OCI-LY7 (cell line): ENCODE results near the gene ACBD5. TPM values are rescaled to one million over a fixed set of nuclear protein-coding genes. Genes with fewer than 3 reads are reported as not detected.
"Not testable (repeated sequence)": the region's sequence is repeated elsewhere in the genome, so short reads cannot be mapped to it uniquely, and the experiment has no call there.

Source experiments
- BruUV-seq: library from RNA; stranded (reverse); fragments of 400-500 nt; replicated peaks from 2 replicates; lab custom pipeline; 2021; lab: Mats Ljungman, UMichigan
- CTCF ChIA-PET: fragments of 300-600 bp; sonication (Branson Sonifier 250); formaldehyde crosslinking; loops from one replicate; lab custom pipeline; 2022; ENCODE audit warnings: antibody characterized with exemption; ENCODE audit not compliant: unreplicated experiment; lab: Charles Lee
- POLR2A ChIA-PET: fragments of 300-600 bp; sonication (Branson Sonifier 250); formaldehyde crosslinking; loops from one replicate; lab custom pipeline; 2022; ENCODE audit warnings: antibody characterized with exemption; lab: Charles Lee
- DNase-seq: peaks from one replicate; pipeline ENCODE4 v3.0.0-alpha.2; 2015; ENCODE audit warnings: low spot score
- H2AFZ ChIP-seq: fragments of 200-600 bp; sonication (generic), shearing (Covaris generic); 2 replicates; pipeline ENCODE4 v1.6.1; 2014; ENCODE audit warnings: mild to moderate bottlenecking, antibody characterized with exemption, low read length, moderate library complexity
- H3K27ac ChIP-seq: fragments of 200-600 bp; sonication (generic); 2 replicates; pipeline ENCODE4 v1.5.1; 2014; ENCODE audit warnings: mixed run types, low read depth, mild to moderate bottlenecking, moderate library complexity, low read length, inconsistent platforms; ENCODE audit not compliant: poor library complexity, severe bottlenecking
- H3K36me3 ChIP-seq: fragments of 200-600 bp; sonication (generic); 2 replicates; pipeline ENCODE4 v1.6.1; 2014; ENCODE audit warnings: mild to moderate bottlenecking, antibody characterized with exemption, low read length, moderate library complexity, mixed read lengths; ENCODE audit not compliant: insufficient read depth
- H3K4me1 ChIP-seq: fragments of 200-600 bp; sonication (generic); 2 replicates; pipeline ENCODE4 v1.5.1; 2014; ENCODE audit warnings: mild to moderate bottlenecking, low read length; ENCODE audit not compliant: insufficient read depth, poor library complexity, severe bottlenecking
- H3K4me2 ChIP-seq: fragments of 200-600 bp; sonication (generic); 2 replicates; pipeline ENCODE4 v1.6.1; 2014; ENCODE audit warnings: mild to moderate bottlenecking, low read length
- H3K4me3 ChIP-seq: fragments of 200-600 bp; sonication (generic); 2 replicates; pipeline ENCODE4 v1.5.1; 2014; ENCODE audit warnings: mild to moderate bottlenecking, low read depth, low read length; ENCODE audit not compliant: poor library complexity, severe bottlenecking
- H3K79me2 ChIP-seq: fragments of 200-600 bp; sonication (generic); 2 replicates; pipeline ENCODE4 v1.6.1; 2016; ENCODE audit warnings: low read depth, mild to moderate bottlenecking, low read length, moderate library complexity, mixed read lengths; ENCODE audit not compliant: insufficient read depth
- H3K9me2 ChIP-seq: fragments of 200-600 bp; sonication (generic); 2 replicates; pipeline ENCODE4 v1.6.1; 2016; ENCODE audit warnings: mild to moderate bottlenecking, low read length, mixed read lengths; ENCODE audit not compliant: insufficient read depth
- H3K9me3 ChIP-seq: fragments of 200-600 bp; sonication (generic); 2 replicates; pipeline ENCODE4 v1.6.1; 2014; ENCODE audit warnings: mild to moderate bottlenecking, mixed run types, low read length, mixed read lengths
- H4K20me1 ChIP-seq: fragments of 200-600 bp; sonication (generic); 2 replicates; pipeline ENCODE4 v1.6.1; 2014; ENCODE audit warnings: mild to moderate bottlenecking, antibody characterized with exemption, low read length, moderate library complexity, mixed read lengths; ENCODE audit not compliant: insufficient read depth
- EZH2phosphoT487 ChIP-seq: fragments of 200-600 bp; sonication (generic); IDR thresholded peaks from 2 replicates; pipeline ENCODE4 v1.6.1; 2018; ENCODE audit warnings: low read depth, borderline replicate concordance, mild to moderate bottlenecking, mixed run types, antibody characterized with exemption, low read length, moderate library complexity, mixed read lengths
- intact Hi-C: fragments of 100-400 bp; cut with micrococcal nuclease; formaldehyde crosslinking; loops from one replicate; pipeline ENCODE4 v1.10.0; 2022; ENCODE audit not compliant: unreplicated experiment
- total RNA-seq, 2 experiments: library from RNA; depleted of rRNA in 1 of 2; stranded (reverse); fragments of >200 nt in 1 of 2; shearing (Covaris generic) in 1 of 2; gene quantifications; 2 replicates each; pipeline ENCODE4 v1.2.3, GENCODE V29; 2014 to 2022
- TF ChIP-seq, protein P1 (sequence below): fragments of 200-600 bp; sonication (generic); conservative IDR thresholded peaks from 2 replicates; pipeline ENCODE4 v1.5.1; 2014; ENCODE audit warnings: mild to moderate bottlenecking, antibody characterized with exemption, low read length, moderate library complexity, mixed read lengths

Gene ACBD5
- total RNA-seq, 2 experiments from 2014 or later = 10.8 to 20.0 TPM

DNA sequence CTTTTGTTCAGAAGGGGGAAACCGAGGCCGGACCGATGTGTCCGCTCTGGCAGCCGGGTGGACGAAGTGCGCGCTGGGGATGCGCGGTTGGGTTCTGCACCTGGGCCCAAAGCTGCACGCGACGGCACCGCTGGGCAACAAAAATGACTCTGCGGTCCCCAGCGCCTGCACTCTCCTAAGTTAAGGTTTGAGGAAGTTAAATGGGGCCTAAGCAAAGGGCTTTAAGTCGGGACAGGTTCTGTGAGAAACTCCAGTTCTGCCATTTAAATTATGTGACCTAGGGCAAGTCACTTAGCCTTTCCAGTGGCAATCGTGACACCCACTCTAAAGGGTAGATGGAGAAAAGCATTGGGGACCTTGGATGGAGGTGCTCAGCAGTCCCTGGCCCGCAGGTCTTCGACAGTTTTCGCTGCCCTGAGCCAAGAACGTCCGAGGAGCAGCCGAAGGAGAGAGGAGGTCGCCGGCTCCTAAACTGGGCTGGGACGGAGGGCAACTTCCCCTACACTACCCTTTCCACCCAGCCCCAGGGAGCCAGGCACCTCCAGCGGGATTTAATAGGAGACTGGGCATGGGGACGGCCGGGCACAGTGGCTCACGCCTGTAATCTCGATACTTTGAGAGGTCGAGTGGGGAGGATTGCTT, 534 bp upstream of the ACBD5 start:
- peak; percentile 66 for DNase-seq
- Histone ChIP-seq H2AFZ (peak overlapping the region; percentile 85; the same call in 1 of the 2 replicates), H3K9me3 (no peaks in the 10 kb centered on the region), H3K36me3 (peaks cover 6% of the 10 kb centered on the region), H3K4me1 (peaks cover 32% of the 10 kb centered on the region), H3K79me2 (peaks cover 47% of the 10 kb centered on the region), H3K4me2 (peak overlapping the region; percentile 87), H3K9me2 (no peaks in the 10 kb centered on the region), H4K20me1 (no peaks in the 10 kb centered on the region), H3K27ac (peak overlapping the region; percentile 96), H3K4me3 (peak overlapping the region; percentile 93)
- ChIA-PET POLR2A (no interaction called here), CTCF (no interaction called here)
- no TSS peak for BruUV-seq
- TF ChIP-seq EZH2phosphoT487 = no peak
- intact Hi-C loops = loop anchor here (2.0 to 5.0 kb wide), 4 partner anchors 121 to 1291 kb away; partner anchors contain the start of genes ANKRD26, APBB1IP and WAC

DNA sequence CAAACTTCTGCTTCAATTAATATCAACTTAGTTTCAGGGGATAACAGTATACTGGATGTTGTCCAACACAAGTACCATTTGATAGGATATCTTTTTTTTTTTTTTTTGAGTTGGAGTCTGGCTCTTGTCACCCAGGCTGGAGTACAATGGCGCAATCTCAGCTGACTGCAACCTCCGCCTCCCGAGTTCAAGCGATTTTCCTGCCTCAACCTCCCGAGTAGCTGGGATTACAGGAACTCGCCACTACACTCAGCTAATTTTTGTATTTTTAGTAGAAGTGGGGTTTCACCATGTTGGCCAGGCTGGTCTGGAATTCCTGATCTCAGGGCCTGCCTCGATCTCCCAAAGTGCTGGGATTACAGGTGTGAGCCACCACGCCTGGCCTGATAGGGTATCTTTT, 3.1 kb downstream of the ACBD5 start:
- H3K4me3 ChIP-seq, CTCF ChIA-PET, H4K20me1 ChIP-seq, H3K9me2 ChIP-seq, BruUV-seq, H3K27ac ChIP-seq, DNase-seq, intact Hi-C loops, H2AFZ ChIP-seq, H3K9me3 ChIP-seq: not testable (repeated sequence)
- Histone ChIP-seq H3K36me3 (peaks cover 21% of the 10 kb centered on the region), H3K4me1 (peaks cover 23% of the 10 kb centered on the region), H3K4me2 (peak overlapping the region; percentile 32; the same call in 1 of the 2 replicates), H3K79me2 (peaks cover 47% of the 10 kb centered on the region)
- POLR2A ChIA-PET = interaction anchor here (0.6 kb wide), 3 partner anchors 78 to 481 kb away, joined by 3 to 4 read pairs (median 3); no protein-coding TSS in a partner anchor

DNA sequence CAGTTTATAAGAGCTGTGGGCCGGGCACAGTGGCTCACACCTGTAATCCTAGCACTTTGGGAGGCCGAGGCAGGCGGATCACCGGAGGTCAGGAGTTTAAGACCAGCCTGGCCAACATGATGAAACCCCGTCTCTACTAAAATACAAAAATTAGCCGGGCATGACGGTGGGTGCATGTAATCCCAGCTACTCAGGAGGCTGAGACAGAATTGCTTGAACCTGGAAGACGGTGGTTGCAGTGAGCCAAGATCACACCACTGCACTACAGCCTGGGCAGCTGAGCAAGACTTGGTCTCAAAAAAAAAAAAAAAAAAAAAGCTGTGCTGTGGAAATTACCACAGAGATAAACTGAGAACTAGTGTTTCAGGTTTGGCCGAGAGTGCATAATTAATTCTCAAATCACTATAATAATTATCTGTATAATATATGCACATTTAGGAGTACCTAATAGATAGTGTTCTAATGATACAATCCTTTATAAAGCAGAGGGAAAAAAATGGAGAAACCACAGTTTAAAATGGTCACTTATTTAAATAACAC, 3.9 kb downstream of the ACBD5 start:
- peaks cover 23% of the 10 kb centered on the region for H3K36me3 ChIP-seq
- H3K4me2 ChIP-seq = peak overlapping the region; percentile 32; the same call in 1 of the 2 replicates
- H4K20me1 ChIP-seq, H3K9me2 ChIP-seq, BruUV-seq, H2AFZ ChIP-seq, H3K9me3 ChIP-seq, H3K27ac ChIP-seq, DNase-seq, CTCF ChIA-PET, H3K4me3 ChIP-seq, intact Hi-C loops: not testable (repeated sequence)
- H3K4me1 ChIP-seq = peaks cover 23% of the 10 kb centered on the region
- POLR2A ChIA-PET = interaction anchor here (0.6 to 2.0 kb wide), 8 partner anchors 82 to 1076 kb away, joined by 3 to 4 read pairs (median 3); partner anchors contain the start of genes MASTL and YME1L1
- H3K79me2 ChIP-seq = peaks cover 47% of the 10 kb centered on the region

DNA sequence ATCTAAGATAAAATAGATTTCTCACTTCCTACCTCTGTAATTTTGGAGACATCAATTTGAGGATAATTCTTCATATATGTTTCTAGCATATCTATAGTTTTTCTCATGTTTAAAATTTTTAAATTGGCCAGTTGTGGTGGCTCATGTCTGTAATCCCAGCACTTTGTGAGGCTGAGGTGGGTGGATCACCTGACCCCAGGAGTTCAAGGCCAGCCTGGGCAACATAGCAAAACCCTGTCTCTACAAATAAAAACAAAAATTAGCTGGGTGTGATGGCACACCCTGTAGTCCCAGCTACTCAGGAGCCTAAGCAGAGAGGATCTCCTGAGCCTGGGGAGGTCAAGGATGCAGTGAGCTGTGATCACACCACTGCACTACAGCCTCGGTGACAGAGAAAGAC, 4.9 kb downstream of the ACBD5 start:
- no TSS peak for BruUV-seq
- Histone ChIP-seq H3K27ac (no peak overlapping the region), H3K4me3 (no peak overlapping the region), H3K79me2 (peaks cover 47% of the 10 kb centered on the region), H3K4me1 (peaks cover 16% of the 10 kb centered on the region), H3K9me3 (no peaks in the 10 kb centered on the region), H3K36me3 (peaks cover 32% of the 10 kb centered on the region), H2AFZ (no peak overlapping the region), H4K20me1 (no peaks in the 10 kb centered on the region), H3K4me2 (no peak overlapping the region), H3K9me2 (no peaks in the 10 kb centered on the region)
- ChIA-PET POLR2A (interaction anchor here (0.6 to 2.0 kb wide), 6 partner anchors 13 to 1393 kb away, joined by 3 to 4 read pairs (median 4); partner anchors contain the start of genes MASTL and YME1L1), CTCF (interaction anchor here (0.6 kb wide), 1 partner anchor 12 kb away, joined by 3 read pairs; no protein-coding TSS in a partner anchor)
- DNase-seq = no peak
- intact Hi-C loops = no loop called here
- TF ChIP-seq, protein P1, sequence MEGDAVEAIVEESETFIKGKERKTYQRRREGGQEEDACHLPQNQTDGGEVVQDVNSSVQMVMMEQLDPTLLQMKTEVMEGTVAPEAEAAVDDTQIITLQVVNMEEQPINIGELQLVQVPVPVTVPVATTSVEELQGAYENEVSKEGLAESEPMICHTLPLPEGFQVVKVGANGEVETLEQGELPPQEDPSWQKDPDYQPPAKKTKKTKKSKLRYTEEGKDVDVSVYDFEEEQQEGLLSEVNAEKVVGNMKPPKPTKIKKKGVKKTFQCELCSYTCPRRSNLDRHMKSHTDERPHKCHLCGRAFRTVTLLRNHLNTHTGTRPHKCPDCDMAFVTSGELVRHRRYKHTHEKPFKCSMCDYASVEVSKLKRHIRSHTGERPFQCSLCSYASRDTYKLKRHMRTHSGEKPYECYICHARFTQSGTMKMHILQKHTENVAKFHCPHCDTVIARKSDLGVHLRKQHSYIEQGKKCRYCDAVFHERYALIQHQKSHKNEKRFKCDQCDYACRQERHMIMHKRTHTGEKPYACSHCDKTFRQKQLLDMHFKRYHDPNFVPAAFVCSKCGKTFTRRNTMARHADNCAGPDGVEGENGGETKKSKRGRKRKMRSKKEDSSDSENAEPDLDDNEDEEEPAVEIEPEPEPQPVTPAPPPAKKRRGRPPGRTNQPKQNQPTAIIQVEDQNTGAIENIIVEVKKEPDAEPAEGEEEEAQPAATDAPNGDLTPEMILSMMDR = no peak
- TF ChIP-seq EZH2phosphoT487 = no peak
